Activated B cell treated with CpG ODN at 0.5 μM for 24 hours (primary cell): ENCODE data around the gene TAF1C. TPM values are rescaled to one million over a fixed set of nuclear protein-coding genes. Genes with fewer than 3 reads are reported as not detected.
A peak's percentile ranks its signal among the peaks of the same experiment; 100 is the strongest.

ENCODE experiments used
- ATAC-seq: fragments of 200-7000 bp; cut with Tn5 transposase; one replicate; pipeline ENCODE4 v1.10.0; 2021; ENCODE audit warnings: low read depth, mild to moderate bottlenecking, moderate library complexity
- CTCF ChIA-PET: fragments of 350-600 bp; sonication (Branson Sonifier 250); formaldehyde crosslinking; loops from one replicate; lab custom pipeline; 2021; ENCODE audit warnings: antibody characterized with exemption; lab: Charles Lee
- POLR2A ChIA-PET: fragments of 350-600 bp; sonication (Branson Sonifier 250); formaldehyde crosslinking; loops from one replicate; lab custom pipeline; 2021; ENCODE audit warnings: antibody characterized with exemption; lab: Charles Lee
- DNase-seq: peaks from one replicate; pipeline ENCODE4 v3.0.0; 2022
- H3K27ac Mint-ChIP-seq: one replicate; pipeline ENCODE4 v1.8.0; 2020; ENCODE audit warnings: mixed read lengths
- H3K27me3 Mint-ChIP-seq: one replicate; pipeline ENCODE4 v1.8.0; 2021; ENCODE audit warnings: mixed read lengths
- H3K36me3 Mint-ChIP-seq: one replicate; pipeline ENCODE4 v1.8.0; 2021; ENCODE audit warnings: low read depth, mixed read lengths
- H3K4me1 Mint-ChIP-seq: one replicate; pipeline ENCODE4 v1.8.0; 2021; ENCODE audit warnings: mixed read lengths
- H3K4me3 Mint-ChIP-seq: one replicate; pipeline ENCODE4 v1.8.0; 2020; ENCODE audit warnings: mild to moderate bottlenecking, mixed read lengths
- H3K9me3 Mint-ChIP-seq: one replicate; pipeline ENCODE4 v1.8.0; 2020; ENCODE audit warnings: mixed read lengths
- intact Hi-C: fragments of 100-400 bp; cut with micrococcal nuclease; formaldehyde crosslinking; loops from one replicate; pipeline ENCODE4 v1.15.1; 2024
- total RNA-seq: library from RNA; stranded (reverse); gene quantifications from 2 replicates; pipeline ENCODE4 v1.2.3, GENCODE V29; 2022
- TF ChIP-seq, protein P1 (sequence below): fragments of 200-600 bp; IDR thresholded peaks from one replicate; pipeline ENCODE4 v1.8.0; 2022; ENCODE audit warnings: antibody characterized with exemption, mild to moderate bottlenecking

TAF1C gene
- total RNA-seq, 1 donor from 2014 or later = 85.1 TPM

DNA sequence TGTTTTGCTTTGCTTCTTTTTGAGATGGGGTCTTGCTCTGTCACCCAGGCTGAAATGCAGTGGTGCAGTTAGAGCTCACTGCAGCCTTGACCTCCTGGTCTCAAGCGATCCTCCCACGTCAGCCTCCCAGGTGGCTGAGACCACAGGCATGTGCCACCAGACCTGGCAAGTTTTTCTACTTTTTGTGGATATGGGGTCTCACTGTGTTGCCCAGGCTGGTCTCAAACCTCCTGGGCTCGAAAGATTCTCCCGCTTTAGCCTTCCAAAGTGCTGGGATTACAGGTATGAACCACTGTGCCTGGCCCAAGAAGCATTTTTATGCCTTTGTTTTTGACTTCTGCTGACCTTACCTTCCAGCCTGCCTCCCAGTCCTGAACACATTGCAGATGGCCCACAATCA lies 31.6 kb downstream of the TAF1C start:
- DNase-seq = no peak
- no peaks in the 10 kb centered on the region for H3K36me3 Mint-ChIP-seq
- no peak for ATAC-seq
- intact Hi-C loops = no loop called here
- no peaks in the 10 kb centered on the region for H3K4me1 Mint-ChIP-seq
- no peak overlapping the region for H3K27ac Mint-ChIP-seq
- H3K4me3 Mint-ChIP-seq = no peak overlapping the region
- no peaks in the 10 kb centered on the region for H3K9me3 Mint-ChIP-seq
- TF ChIP-seq, protein P1, sequence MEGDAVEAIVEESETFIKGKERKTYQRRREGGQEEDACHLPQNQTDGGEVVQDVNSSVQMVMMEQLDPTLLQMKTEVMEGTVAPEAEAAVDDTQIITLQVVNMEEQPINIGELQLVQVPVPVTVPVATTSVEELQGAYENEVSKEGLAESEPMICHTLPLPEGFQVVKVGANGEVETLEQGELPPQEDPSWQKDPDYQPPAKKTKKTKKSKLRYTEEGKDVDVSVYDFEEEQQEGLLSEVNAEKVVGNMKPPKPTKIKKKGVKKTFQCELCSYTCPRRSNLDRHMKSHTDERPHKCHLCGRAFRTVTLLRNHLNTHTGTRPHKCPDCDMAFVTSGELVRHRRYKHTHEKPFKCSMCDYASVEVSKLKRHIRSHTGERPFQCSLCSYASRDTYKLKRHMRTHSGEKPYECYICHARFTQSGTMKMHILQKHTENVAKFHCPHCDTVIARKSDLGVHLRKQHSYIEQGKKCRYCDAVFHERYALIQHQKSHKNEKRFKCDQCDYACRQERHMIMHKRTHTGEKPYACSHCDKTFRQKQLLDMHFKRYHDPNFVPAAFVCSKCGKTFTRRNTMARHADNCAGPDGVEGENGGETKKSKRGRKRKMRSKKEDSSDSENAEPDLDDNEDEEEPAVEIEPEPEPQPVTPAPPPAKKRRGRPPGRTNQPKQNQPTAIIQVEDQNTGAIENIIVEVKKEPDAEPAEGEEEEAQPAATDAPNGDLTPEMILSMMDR = no peak
- peaks cover 19% of the 10 kb centered on the region for H3K27me3 Mint-ChIP-seq
- ChIA-PET CTCF (no interaction called here), POLR2A (interaction anchor here (0.7 kb wide), 1 partner anchor 312 kb away, joined by 4 read pairs; no protein-coding TSS in a partner anchor)

DNA sequence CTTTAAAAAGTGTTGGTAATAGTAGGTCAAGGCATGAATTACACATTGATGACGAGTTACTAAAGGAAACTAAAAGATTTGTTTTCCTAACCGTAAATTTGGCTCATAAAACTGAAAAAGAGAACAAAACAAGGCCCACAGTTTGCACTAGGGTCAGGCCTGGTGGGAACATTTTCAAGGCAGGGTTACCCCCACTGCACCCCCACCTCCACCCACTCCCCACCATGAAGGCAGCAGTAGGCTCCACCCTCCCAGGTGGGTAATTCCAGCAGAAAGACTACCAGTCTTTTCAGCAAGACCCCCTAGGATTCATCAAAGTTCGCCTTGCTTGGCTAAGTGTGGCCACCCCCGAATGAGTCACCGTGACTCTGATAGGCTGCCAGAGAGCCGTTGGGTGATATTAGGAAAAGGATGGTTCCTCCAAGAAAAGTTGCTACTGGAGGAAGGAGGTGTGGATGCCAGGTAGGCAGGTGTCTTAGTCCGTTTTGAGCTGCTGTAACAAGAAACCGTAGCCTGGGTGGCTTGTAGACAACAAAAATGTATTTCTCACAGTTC lies 33.1 kb downstream of the TAF1C start:
- DNase-seq = no peak
- intact Hi-C loops = no loop called here
- Mint-ChIP-seq H3K27me3 (peaks cover 23% of the 10 kb centered on the region), H3K9me3 (no peaks in the 10 kb centered on the region), H3K36me3 (no peaks in the 10 kb centered on the region), H3K4me1 (no peaks in the 10 kb centered on the region), H3K4me3 (no peak overlapping the region), H3K27ac (no peak overlapping the region)
- ChIA-PET CTCF (no interaction called here), POLR2A (no interaction called here)
- TF ChIP-seq, protein P1 = no peak
- ATAC-seq = no peak

DNA sequence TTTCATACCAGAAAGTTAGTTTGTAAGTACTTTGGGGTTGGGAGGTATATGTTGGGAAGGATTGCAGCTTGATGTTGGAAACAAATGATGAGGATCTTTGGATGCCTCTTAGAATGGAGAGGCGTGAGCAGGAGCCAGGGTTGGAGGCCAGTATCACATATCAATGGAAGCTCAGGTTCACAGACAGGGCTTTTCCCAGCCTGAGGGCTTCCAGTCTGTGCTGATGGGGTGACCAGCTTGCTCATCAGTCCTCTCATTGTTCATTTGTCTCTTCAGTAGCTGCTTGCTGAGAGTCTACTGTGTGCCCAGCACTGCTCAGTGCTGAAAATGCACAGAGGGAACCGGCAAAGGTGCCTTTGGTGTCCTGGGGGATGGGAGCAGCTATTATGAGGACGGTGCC lies 35.9 kb downstream of the TAF1C start:
- no peaks in the 10 kb centered on the region for H3K36me3 Mint-ChIP-seq
- no peak for ATAC-seq
- no peak overlapping the region for H3K27ac Mint-ChIP-seq
- H3K4me1 Mint-ChIP-seq = no peaks in the 10 kb centered on the region
- TF ChIP-seq, protein P1 = no peak
- no peak for DNase-seq
- peaks cover 17% of the 10 kb centered on the region for H3K27me3 Mint-ChIP-seq
- H3K9me3 Mint-ChIP-seq = no peaks in the 10 kb centered on the region
- POLR2A ChIA-PET = no interaction called here
- intact Hi-C loops = no loop called here
- CTCF ChIA-PET = no interaction called here
- no peak overlapping the region for H3K4me3 Mint-ChIP-seq

DNA sequence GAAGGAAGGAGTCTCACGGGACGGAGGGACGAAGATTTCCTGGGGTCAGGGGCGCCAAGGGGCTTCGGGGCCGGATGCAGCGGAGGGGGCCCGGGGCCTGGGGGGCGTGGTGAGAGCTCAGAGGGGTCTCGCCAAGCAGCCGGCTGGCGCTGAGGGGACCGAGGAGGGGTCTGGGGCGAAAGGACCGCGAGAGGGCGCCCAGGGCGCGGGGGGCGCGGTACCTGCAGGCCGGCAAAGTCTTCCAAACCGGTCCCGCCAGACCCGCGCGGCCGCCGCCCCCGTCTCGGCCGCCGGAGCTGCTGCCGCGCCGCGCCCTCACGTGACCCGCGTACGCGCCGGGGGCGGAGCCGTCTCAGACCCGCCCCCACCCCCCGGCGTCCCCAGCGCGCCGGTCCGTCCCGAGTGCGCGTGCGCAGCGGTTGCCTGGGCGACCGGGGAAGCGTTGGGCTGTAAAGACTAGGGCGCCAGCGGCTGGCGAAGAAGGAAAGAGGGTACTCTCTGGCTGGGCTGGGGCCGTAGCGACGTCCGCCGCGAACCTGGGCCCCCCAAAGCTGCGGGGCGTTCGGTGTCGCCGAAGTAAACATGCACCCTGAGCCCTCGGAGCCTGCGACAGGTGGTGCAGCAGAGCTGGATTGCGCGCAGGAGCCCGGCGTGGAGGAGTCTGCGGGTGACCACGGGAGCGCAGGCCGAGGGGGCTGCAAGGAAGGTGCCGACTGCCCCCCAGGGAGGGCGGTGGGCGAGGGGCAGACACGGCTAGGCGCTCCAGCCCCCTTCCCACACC lies 41.8 kb downstream of the TAF1C start, which contains the start of the genes DNAAF1 and HSDL1:
Gene DNAAF1, plus strand, starts transcription at position 450 of the 781 bp plus-strand sequence. Its CDS starts 133 bp downstream, at position 583.
Gene HSDL1, minus strand, starts transcription at position 319 of the 781 bp plus-strand sequence. CDS start 13,856 bp downstream, outside the sequence.
- ChIA-PET POLR2A (interaction anchor here (0.6 to 3.1 kb wide), 8 partner anchors 12 to 883 kb away, joined by 3 to 47 read pairs (median 4); partner anchors contain the start of genes KIAA0513, MBTPS1 and TAF1C), CTCF (interaction anchor here (0.6 to 1.2 kb wide), 2 partner anchors 28 to 60 kb away, joined by 3 to 7 read pairs; partner anchors contain the start of gene MBTPS1)
- Mint-ChIP-seq H3K27me3 (peaks cover 3% of the 10 kb centered on the region), H3K27ac (peak within 1 kb of the TSS; percentile 77), H3K9me3 (no peaks in the 10 kb centered on the region), H3K4me1 (peaks cover 12% of the 10 kb centered on the region), H3K36me3 (peaks cover 2% of the 10 kb centered on the region), H3K4me3 (peak within 1 kb of the TSS; percentile 93)
- peak; percentile 97 for DNase-seq
- peak; percentile 86 for ATAC-seq
- TF ChIP-seq, protein P1 = no peak
- intact Hi-C loops = loop anchor here (1.0 to 5.0 kb wide), 9 partner anchors 12 to 357 kb away; partner anchors contain the start of genes HSBP1, MBTPS1, MEAK7 and TAF1C
